IMR-90 (cell line): Measurements from ENCODE around the gene HIPK1. TPM values are rescaled to one million over a fixed set of nuclear protein-coding genes. Genes with fewer than 3 reads are reported as not detected.

Source experiments
- ATAC-seq: fragments of 200-7000 bp; cut with Tn5 transposase; 2 replicates; pipeline ENCODE4 v1.9.1; 2020; ENCODE audit warnings: low read depth, mild to moderate bottlenecking, moderate library complexity
- BruUV-seq: library from RNA; stranded (reverse); fragments of 400-500 nt; replicated peaks from 2 replicates; lab custom pipeline; 2021; lab: Mats Ljungman, UMichigan
- CTCF ChIA-PET: fragments of 300-600 bp; formaldehyde crosslinking; extraction: SDS; loops from one replicate; lab custom pipeline; 2021; ENCODE audit warnings: antibody characterized with exemption; lab: Yijun Ruan, JAX
- POLR2A ChIA-PET: fragments of 300-600 bp; sonication (Branson Sonifier 250); formaldehyde crosslinking; loops from one replicate; lab custom pipeline; 2022; ENCODE audit warnings: antibody characterized with exemption; ENCODE audit not compliant: unreplicated experiment; lab: Charles Lee
- DNase-seq: peaks from one replicate; pipeline ENCODE4 v3.0.0; 2013
- H2AFZ ChIP-seq: replicated peaks from 2 replicates; pipeline ENCODE3; 2013; ENCODE audit warnings: low read length, mild to moderate bottlenecking; ENCODE audit not compliant: poor library complexity
- H2AK5ac ChIP-seq: 2 replicates; pipeline ENCODE4 v1.6.1; 2013; ENCODE audit warnings: low read depth, low read length, inconsistent platforms
- H2AK9ac ChIP-seq: replicated peaks from 2 replicates; pipeline ENCODE3; 2013; ENCODE audit warnings: mild to moderate bottlenecking, low read depth, low read length, moderate library complexity; ENCODE audit not compliant: poor library complexity
- H2BK120ac ChIP-seq: 2 replicates; pipeline ENCODE4 v1.6.1; 2013; ENCODE audit warnings: low read depth, low read length, inconsistent platforms
- H2BK15ac ChIP-seq: 3 replicates; pipeline ENCODE4 v1.6.1; 2013; ENCODE audit warnings: low read depth, low read length, inconsistent platforms
- H2BK20ac ChIP-seq: 2 replicates; pipeline ENCODE4 v1.6.1; 2013; ENCODE audit warnings: low read depth, mild to moderate bottlenecking, inconsistent platforms, low read length, moderate library complexity
- H2BK5ac ChIP-seq: 2 replicates; pipeline ENCODE4 v1.6.1; 2013; ENCODE audit warnings: mild to moderate bottlenecking, low read depth, low read length, inconsistent platforms; ENCODE audit not compliant: poor library complexity, severe bottlenecking
- H3K14ac ChIP-seq: replicated peaks from 2 replicates; pipeline ENCODE4 v1.6.1; 2013; ENCODE audit warnings: low read depth, low read length, inconsistent platforms
- H3K18ac ChIP-seq: 2 replicates; pipeline ENCODE4 v1.6.1; 2013; ENCODE audit warnings: low read depth, low read length, control low read depth
- H3K23ac ChIP-seq: 2 replicates; pipeline ENCODE4 v1.6.1; 2013; ENCODE audit warnings: low read depth, low read length, inconsistent platforms
- H3K27ac ChIP-seq: 2 replicates; pipeline ENCODE4 v1.5.1; 2013; ENCODE audit warnings: mild to moderate bottlenecking, control low read depth, low read length; ENCODE audit not compliant: insufficient read depth
- H3K27me3 ChIP-seq: 2 replicates; pipeline ENCODE4 v1.6.1; 2013; ENCODE audit warnings: low read length; ENCODE audit not compliant: control insufficient read depth, insufficient read depth
- H3K36me3 ChIP-seq: 2 replicates; pipeline ENCODE4 v1.6.1; 2013; ENCODE audit warnings: low read length, mixed read lengths; ENCODE audit not compliant: control insufficient read depth, insufficient read depth
- H3K4ac ChIP-seq: 2 replicates; pipeline ENCODE4 v1.6.1; 2013; ENCODE audit warnings: low read depth, low read length, inconsistent platforms
- H3K4me1 ChIP-seq: 2 replicates; pipeline ENCODE4 v1.6.1; 2013; ENCODE audit warnings: low read length, mixed read lengths; ENCODE audit not compliant: control insufficient read depth, insufficient read depth
- H3K4me2 ChIP-seq: 2 replicates; pipeline ENCODE4 v1.6.1; 2013; ENCODE audit warnings: low read depth, mild to moderate bottlenecking, control low read depth, low read length, moderate library complexity
- H3K4me3 ChIP-seq: 2 replicates; pipeline ENCODE4 v1.5.1; 2013; ENCODE audit warnings: low read depth, mild to moderate bottlenecking, control low read depth, low read length, moderate library complexity; ENCODE audit not compliant: insufficient read depth
- H3K56ac ChIP-seq: 2 replicates; pipeline ENCODE4 v1.6.1; 2013; ENCODE audit warnings: low read length, inconsistent platforms; ENCODE audit not compliant: insufficient read depth; ENCODE audit errors: extremely low read depth
- H3K79me1 ChIP-seq, 2 experiments: 2 replicates each; pipeline ENCODE4 v1.6.1; 2013; ENCODE audit warnings: low read length in 2 of 2, inconsistent platforms in 1 of 2, low read depth in 1 of 2
- H3K9ac ChIP-seq: 2 replicates; pipeline ENCODE4 v1.6.1; 2013; ENCODE audit warnings: low read depth, low read length, control low read depth
- H3K9me1 ChIP-seq: 2 replicates; pipeline ENCODE4 v1.6.1; 2013; ENCODE audit warnings: low read length, inconsistent platforms; ENCODE audit not compliant: insufficient read depth
- H3K9me3 ChIP-seq: 2 replicates; pipeline ENCODE4 v1.6.1; 2013; ENCODE audit warnings: low read length; ENCODE audit not compliant: control insufficient read depth, insufficient read depth
- H4K20me1 ChIP-seq: 2 replicates; pipeline ENCODE4 v1.6.1; 2013; ENCODE audit warnings: low read length, inconsistent platforms; ENCODE audit not compliant: insufficient read depth
- H4K5ac ChIP-seq: 2 replicates; pipeline ENCODE4 v1.6.1; 2013; ENCODE audit warnings: mild to moderate bottlenecking, low read depth, low read length, control low read depth
- H4K8ac ChIP-seq, 2 experiments: 2 replicates each; pipeline ENCODE4 v1.6.1; 2013; ENCODE audit warnings: low read depth in 2 of 2, low read length in 2 of 2, control low read depth in 1 of 2, inconsistent platforms in 1 of 2
- H4K91ac ChIP-seq: 2 replicates; pipeline ENCODE4 v1.6.1; 2013; ENCODE audit warnings: low read depth, low read length, inconsistent platforms; ENCODE audit not compliant: insufficient read depth
- BHLHE40 ChIP-seq: fragments of 150-350 bp; IDR thresholded peaks from 2 replicates; pipeline ENCODE4 v1.6.1; 2016; ENCODE audit warnings: mild to moderate bottlenecking, low read depth, low read length
- CEBPB ChIP-seq: IDR thresholded peaks from 2 replicates; pipeline ENCODE4 v1.6.1; 2012; ENCODE audit warnings: low read depth, low read length, improper control_type of control experiment
- CHD1 ChIP-seq: IDR thresholded peaks from 2 replicates; pipeline ENCODE4 v1.6.1; 2012; ENCODE audit warnings: low read depth, low read length, improper control_type of control experiment
- FOS ChIP-seq: fragments of 150-350 bp; IDR thresholded peaks from 2 replicates; pipeline ENCODE4 v1.6.1; 2016; ENCODE audit warnings: low read depth, low read length
- MAFK ChIP-seq: IDR thresholded peaks from 2 replicates; pipeline ENCODE4 v1.6.1; 2012; ENCODE audit warnings: low read depth, low read length, improper control_type of control experiment
- MAZ ChIP-seq: IDR thresholded peaks from 2 replicates; pipeline ENCODE4 v1.6.1; 2012; ENCODE audit warnings: low read depth, mild to moderate bottlenecking, low read length, improper control_type of control experiment, moderate library complexity, borderline replicate concordance
- MXI1 ChIP-seq: IDR thresholded peaks from 2 replicates; pipeline ENCODE4 v1.6.1; 2012; ENCODE audit warnings: low read depth, mild to moderate bottlenecking, low read length, moderate library complexity, borderline replicate concordance
- NFE2L2 ChIP-seq: fragments of 150-350 bp; IDR thresholded peaks from 2 replicates; pipeline ENCODE4 v1.6.1; 2016; ENCODE audit warnings: low read depth, mild to moderate bottlenecking, low read length
- POLR2A ChIP-seq: IDR thresholded peaks from 2 replicates; pipeline ENCODE4 v1.6.1; 2012; ENCODE audit warnings: mild to moderate bottlenecking, low read depth, low read length
- RAD21 ChIP-seq: IDR thresholded peaks from 2 replicates; pipeline ENCODE4 v1.6.1; 2012; ENCODE audit warnings: low read length, improper control_type of control experiment
- RCOR1 ChIP-seq: IDR thresholded peaks from 2 replicates; pipeline ENCODE4 v1.6.1; 2012; ENCODE audit warnings: mild to moderate bottlenecking, low read length, improper control_type of control experiment; ENCODE audit not compliant: insufficient replicate concordance
- RFX5 ChIP-seq: IDR thresholded peaks from 2 replicates; pipeline ENCODE4 v1.8.0; 2012; ENCODE audit warnings: low read depth, mild to moderate bottlenecking, low read length, moderate library complexity
- SMC3 ChIP-seq: fragments of 150-350 bp; IDR thresholded peaks from 2 replicates; pipeline ENCODE4 v1.6.1; 2016; ENCODE audit warnings: low read depth, mild to moderate bottlenecking, antibody characterized with exemption, low read length, moderate library complexity
- WGBS, 2 experiments: methylation state at CpG; one replicate each; pipeline versions ENCODE4 v1.1.5 to v1.1.7; 2013; ENCODE audit warnings: missing lambda C conversion rate in 2 of 2; ENCODE audit not compliant: insufficient read length in 1 of 2; ENCODE audit errors: extremely low coverage in 2 of 2; 5-methylcytosine and 5-hydroxymethylcytosine counted together
- dilution Hi-C: fragments of 300-500 bp; cut with HindIII; formaldehyde crosslinking; loops from one replicate; pipeline ENCODE4 v1.14.3; 2018; ENCODE audit warnings: low sequenced_read_pairs; ENCODE audit not compliant: unreplicated experiment
- in situ Hi-C: fragments of 300-500 bp; cut with MboI; formaldehyde crosslinking; loops from 3 replicates; pipeline ENCODE4 v1.14.3; 2019; ENCODE audit warnings: low sequenced_read_pairs, inconsistent platforms, mixed read lengths
- intact Hi-C: fragments of 100-400 bp; cut with micrococcal nuclease; formaldehyde crosslinking; loops from 2 replicates; pipeline ENCODE4 v1.10.0; 2022
- polyA plus RNA-seq, 3 experiments: library from polyadenylated mRNA; depleted of rRNA; stranded (reverse); fragments of >200 nt; gene quantifications; 2 replicates each; pipeline ENCODE4 v1.2.3, GENCODE V29; 2012; ENCODE audit warnings: low replicate concordance in 1 of 3
- total RNA-seq: library from RNA; depleted of rRNA; stranded (reverse); fragments of >200 nt; gene quantifications from 2 replicates; pipeline ENCODE4 v1.2.3, GENCODE V29; 2012
- TF ChIP-seq, protein P1 (sequence below): fragments of 150-350 bp; IDR thresholded peaks from 2 replicates; pipeline ENCODE4 v1.6.1; 2017; ENCODE audit warnings: mild to moderate bottlenecking, antibody characterized with exemption, low read length, low read depth
- TF ChIP-seq, protein P2 (sequence below): conservative IDR thresholded peaks from 2 replicates; pipeline ENCODE4 v1.5.1; 2012; ENCODE audit warnings: mild to moderate bottlenecking, low read depth, low read length, improper control_type of control experiment
- TF ChIP-seq, protein P3 (sequence below): fragments of 150-350 bp; IDR thresholded peaks from 2 replicates; pipeline ENCODE4 v1.6.1; 2016; ENCODE audit warnings: low read depth, mild to moderate bottlenecking, low read length, moderate library complexity, borderline replicate concordance

The HIPK1 gene
- total and polyA plus RNA-seq, 2 of the 4 experiments (the other 2 are of a cell fraction): 15.3 to 33.9 TPM

DNA sequence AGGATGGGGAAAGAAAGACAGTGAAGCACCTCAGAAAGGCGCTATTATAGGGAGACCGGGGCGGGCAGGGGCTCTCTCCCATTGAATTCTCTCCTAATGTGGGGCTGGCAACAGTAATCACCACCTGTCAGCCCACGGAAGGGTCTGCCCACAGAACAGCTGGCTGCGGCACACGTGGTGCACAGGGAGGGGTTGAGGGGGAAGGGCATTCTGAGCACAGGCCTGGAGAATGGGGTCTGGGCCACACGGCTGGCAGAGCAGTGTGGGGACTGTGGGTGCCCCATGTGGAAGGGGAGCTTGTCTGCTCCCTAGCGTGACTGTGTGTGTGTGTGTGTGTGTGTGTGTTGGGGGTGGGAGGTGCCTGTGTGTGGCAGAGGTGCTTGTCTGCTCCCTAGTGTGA, 54.3 kb downstream of the HIPK1 start:
- H2AK5ac ChIP-seq: peak overlapping the region; percentile 90
- WGBS, 2 experiments: no CpG with 5 or more reads among the region's 8 CpGs
- peaks cover 2% of the 10 kb centered on the region; the same call in 1 of the 2 replicates for H3K36me3 ChIP-seq
- BruUV-seq: no TSS peak
- in situ Hi-C loops: loop anchor here (5.0 kb wide), 1 partner anchor 299 kb away; no protein-coding TSS in a partner anchor
- dilution Hi-C loops: no loop called here
- peak overlapping the region; percentile 53; the same call in 1 of the 2 replicates for H2BK20ac ChIP-seq
- ChIA-PET POLR2A (no interaction called here), CTCF (no interaction called here)
- no peaks in the 10 kb centered on the region for H3K27me3 ChIP-seq
- peaks cover 0 to 24% of the 10 kb centered on the region in 2 experiments; a peak in 2 of 4 replicates for H3K79me1 ChIP-seq
- H3K9ac ChIP-seq: peak overlapping the region; percentile 2; the same call in 1 of the 2 replicates
- peaks cover 12% of the 10 kb centered on the region for H3K9me1 ChIP-seq
- TF ChIP-seq, protein P1, sequence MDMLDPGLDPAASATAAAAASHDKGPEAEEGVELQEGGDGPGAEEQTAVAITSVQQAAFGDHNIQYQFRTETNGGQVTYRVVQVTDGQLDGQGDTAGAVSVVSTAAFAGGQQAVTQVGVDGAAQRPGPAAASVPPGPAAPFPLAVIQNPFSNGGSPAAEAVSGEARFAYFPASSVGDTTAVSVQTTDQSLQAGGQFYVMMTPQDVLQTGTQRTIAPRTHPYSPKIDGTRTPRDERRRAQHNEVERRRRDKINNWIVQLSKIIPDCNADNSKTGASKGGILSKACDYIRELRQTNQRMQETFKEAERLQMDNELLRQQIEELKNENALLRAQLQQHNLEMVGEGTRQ: no peak
- TF ChIP-seq POLR2A (no peak), MXI1 (no peak), MAFK (no peak), CHD1 (no peak), RCOR1 (no peak), RAD21 (no peak), MAZ (no peak), BHLHE40 (no peak), CEBPB (no peak), FOS (no peak), RFX5 (no peak), NFE2L2 (no peak), SMC3 (no peak)
- TF ChIP-seq, protein P2, sequence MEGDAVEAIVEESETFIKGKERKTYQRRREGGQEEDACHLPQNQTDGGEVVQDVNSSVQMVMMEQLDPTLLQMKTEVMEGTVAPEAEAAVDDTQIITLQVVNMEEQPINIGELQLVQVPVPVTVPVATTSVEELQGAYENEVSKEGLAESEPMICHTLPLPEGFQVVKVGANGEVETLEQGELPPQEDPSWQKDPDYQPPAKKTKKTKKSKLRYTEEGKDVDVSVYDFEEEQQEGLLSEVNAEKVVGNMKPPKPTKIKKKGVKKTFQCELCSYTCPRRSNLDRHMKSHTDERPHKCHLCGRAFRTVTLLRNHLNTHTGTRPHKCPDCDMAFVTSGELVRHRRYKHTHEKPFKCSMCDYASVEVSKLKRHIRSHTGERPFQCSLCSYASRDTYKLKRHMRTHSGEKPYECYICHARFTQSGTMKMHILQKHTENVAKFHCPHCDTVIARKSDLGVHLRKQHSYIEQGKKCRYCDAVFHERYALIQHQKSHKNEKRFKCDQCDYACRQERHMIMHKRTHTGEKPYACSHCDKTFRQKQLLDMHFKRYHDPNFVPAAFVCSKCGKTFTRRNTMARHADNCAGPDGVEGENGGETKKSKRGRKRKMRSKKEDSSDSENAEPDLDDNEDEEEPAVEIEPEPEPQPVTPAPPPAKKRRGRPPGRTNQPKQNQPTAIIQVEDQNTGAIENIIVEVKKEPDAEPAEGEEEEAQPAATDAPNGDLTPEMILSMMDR: no peak
- TF ChIP-seq, protein P3, sequence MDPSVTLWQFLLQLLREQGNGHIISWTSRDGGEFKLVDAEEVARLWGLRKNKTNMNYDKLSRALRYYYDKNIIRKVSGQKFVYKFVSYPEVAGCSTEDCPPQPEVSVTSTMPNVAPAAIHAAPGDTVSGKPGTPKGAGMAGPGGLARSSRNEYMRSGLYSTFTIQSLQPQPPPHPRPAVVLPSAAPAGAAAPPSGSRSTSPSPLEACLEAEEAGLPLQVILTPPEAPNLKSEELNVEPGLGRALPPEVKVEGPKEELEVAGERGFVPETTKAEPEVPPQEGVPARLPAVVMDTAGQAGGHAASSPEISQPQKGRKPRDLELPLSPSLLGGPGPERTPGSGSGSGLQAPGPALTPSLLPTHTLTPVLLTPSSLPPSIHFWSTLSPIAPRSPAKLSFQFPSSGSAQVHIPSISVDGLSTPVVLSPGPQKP: no peak
- H4K8ac ChIP-seq: peak overlapping the region in 1 of 2 experiments; percentile 47; a peak in 2 of 4 replicates
- H3K9me3 ChIP-seq: no peaks in the 10 kb centered on the region
- H2AK9ac ChIP-seq: peak overlapping the region; percentile 45
- ATAC-seq (no peak), DNase-seq (no peak)
- H4K91ac ChIP-seq: peak overlapping the region; percentile 87
- H2AFZ ChIP-seq: peak overlapping the region; percentile 49
- peak overlapping the region; percentile 59 for H2BK5ac ChIP-seq
- peak overlapping the region; percentile 50 for H2BK120ac ChIP-seq
- intact Hi-C loops: no loop called here
- peak overlapping the region; percentile 48; the same call in 1 of the 2 replicates for H3K18ac ChIP-seq
- H3K27ac ChIP-seq: peak overlapping the region; percentile 60; the same call in 1 of the 2 replicates
- H3K4me3 ChIP-seq: no peak overlapping the region
- peak overlapping the region; percentile 61; the same call in 1 of the 3 replicates for H2BK15ac ChIP-seq
- peak overlapping the region; percentile 84; the same call in 1 of the 2 replicates for H3K4me2 ChIP-seq
- peak overlapping the region; percentile 28; the same call in 1 of the 2 replicates for H3K23ac ChIP-seq
- H3K14ac ChIP-seq: peak overlapping the region; percentile 38
- H3K4ac ChIP-seq: peak overlapping the region; percentile 75
- H3K56ac ChIP-seq: no peak overlapping the region
- peak overlapping the region; percentile 39; the same call in 1 of the 2 replicates for H4K5ac ChIP-seq
- no peaks in the 10 kb centered on the region for H4K20me1 ChIP-seq
- H3K4me1 ChIP-seq: peaks cover 19% of the 10 kb centered on the region
